HEK293T (cell line): ENCODE results near the gene CABP1.

ENCODE experiments used
- LEF1 ChIP-seq: fragments of 450-650 bp; IDR thresholded peaks from 2 replicates; pipeline ENCODE4 v1.6.1; 2017; ENCODE audit warnings: mild to moderate bottlenecking, borderline replicate concordance
- ZNF384 ChIP-seq: fragments of 450-650 bp; IDR thresholded peaks from 2 replicates; pipeline ENCODE4 v1.6.1; 2016

- TF ChIP-seq ZNF384 = no peak
- TF ChIP-seq LEF1 = no peak
Observed at GRCh38 chr12:120705618-120706017, 65.2 kb downstream of the CABP1 start.
